Breast epithelium (tissue), 3 donors: ENCODE results near the gene GBP7. TPM values are rescaled to one million over a fixed set of nuclear protein-coding genes. Genes with fewer than 3 reads are reported as not detected.

Source experiments
- total RNA-seq, 3 donors: library from RNA; depleted of rRNA; stranded (reverse); fragments of >200 nt; gene quantifications; one replicate each; pipeline ENCODE4 v1.1.0, GENCODE V29; 2016

Gene GBP7
- total RNA-seq, 3 donors from 2014 or later = not detected

Other genes starting within 250 kb of the GBP7 start
- 10 to 100 TPM; 35.1 to 52.5 (median 46.7) TPM for gene KYAT3, start 183.4 kb downstream of the GBP7 start, total RNA-seq
- 10 to 100 TPM; 18.6 to 21.9 (median 18.7) TPM for gene RBMXL1, start 183.4 kb downstream of the GBP7 start, total RNA-seq
- 10 to 100 TPM; 10.1 to 44.9 (median 22.9) TPM for gene GBP3, start 153.1 kb downstream of the GBP7 start, total RNA-seq
- gene GBP1, start 110.8 kb downstream of the GBP7 start, total RNA-seq = 10 to 100 TPM in 2 of 3 donors, 1 to 10 TPM in 1; 8.0 to 58.0 (median 29.5) TPM
- gene GBP2, start 49.9 kb downstream of the GBP7 start, total RNA-seq = 100 to 1,000 TPM in 2 of 3 donors, 10 to 100 TPM in 1; 53.0 to 219 (median 122) TPM
- 1 to 10 TPM; 3.6 to 5.1 (median 4.2) TPM for gene GBP4, start 22.9 kb upstream of the GBP7 start, total RNA-seq
- 1 to 10 TPM; 1.8 to 3.1 (median 2.6) TPM for gene GBP5, start 96.9 kb upstream of the GBP7 start, total RNA-seq
- gene GBP6, start 188.1 kb upstream of the GBP7 start, total RNA-seq = under 1 TPM in 1 of 3 donors, not detected in 2; 0.44 TPM